AG04450 (cell line): ENCODE results near the gene SP1. TPM values are rescaled to one million over a fixed set of nuclear protein-coding genes. Genes with fewer than 3 reads are reported as not detected.
A peak's percentile ranks its signal among the peaks of the same experiment; 100 is the strongest.
"Not testable (repeated sequence)": the region's sequence is repeated elsewhere in the genome, so short reads cannot be mapped to it uniquely, and the experiment has no call there.

Source experiments
- CTCF ChIA-PET: fragments of 300-600, 350-600 bp; formaldehyde crosslinking; extraction: SDS; loops from one replicate; lab custom pipeline; 2022; ENCODE audit warnings: antibody characterized with exemption, inconsistent platforms; lab: Charles Lee
- POLR2A ChIA-PET: fragments of 350-600 bp; formaldehyde crosslinking; extraction: SDS; loops from one replicate; lab custom pipeline; 2021; ENCODE audit warnings: antibody characterized with exemption, inconsistent platforms; lab: Yijun Ruan, JAX
- DNase-seq: peaks from one replicate; pipeline ENCODE4 v3.0.0-alpha.2; 2011; ENCODE audit warnings: low read depth, low spot score
- H3K27ac ChIP-seq: one replicate; pipeline ENCODE4 v1.5.1; 2012; ENCODE audit warnings: low read depth, low read length, control low read depth
- H3K27me3 ChIP-seq: one replicate; pipeline ENCODE4 v1.6.0; 2012; ENCODE audit warnings: low read length; ENCODE audit not compliant: control insufficient read depth, insufficient read depth
- H3K4me3 ChIP-seq: 2 replicates; pipeline ENCODE4 v1.5.1; 2011; ENCODE audit warnings: mild to moderate bottlenecking, low read depth, low read length, control low read depth
- H3K9me3 ChIP-seq: 2 replicates; pipeline ENCODE4 v1.5.1; 2012; ENCODE audit warnings: low read length; ENCODE audit not compliant: control insufficient read depth, insufficient read depth
- polyA minus RNA-seq: library from RNA; depleted of rRNA, polyadenylated mRNA; stranded (reverse); fragments of >200 nt; gene quantifications from 2 replicates; pipeline ENCODE4 v1.2.3, GENCODE V29; 2011; rRNA and poly(A)+ RNA removed
- polyA plus RNA-seq: library from polyadenylated mRNA; depleted of rRNA; stranded (reverse); fragments of >200 nt; gene quantifications from 2 replicates; pipeline ENCODE4 v1.2.3, GENCODE V29; 2011; rRNA removed
- TF ChIP-seq, protein P1 (sequence below): IDR thresholded peaks from 2 replicates; pipeline ENCODE4 v1.5.1; 2011; ENCODE audit warnings: low read depth, low read length, control low read depth, inconsistent platforms

Gene SP1
- polyA plus RNA-seq (44.6 and 45.9 TPM in 2 replicates), polyA minus RNA-seq (149 and 169 TPM in 2 replicates)

DNA sequence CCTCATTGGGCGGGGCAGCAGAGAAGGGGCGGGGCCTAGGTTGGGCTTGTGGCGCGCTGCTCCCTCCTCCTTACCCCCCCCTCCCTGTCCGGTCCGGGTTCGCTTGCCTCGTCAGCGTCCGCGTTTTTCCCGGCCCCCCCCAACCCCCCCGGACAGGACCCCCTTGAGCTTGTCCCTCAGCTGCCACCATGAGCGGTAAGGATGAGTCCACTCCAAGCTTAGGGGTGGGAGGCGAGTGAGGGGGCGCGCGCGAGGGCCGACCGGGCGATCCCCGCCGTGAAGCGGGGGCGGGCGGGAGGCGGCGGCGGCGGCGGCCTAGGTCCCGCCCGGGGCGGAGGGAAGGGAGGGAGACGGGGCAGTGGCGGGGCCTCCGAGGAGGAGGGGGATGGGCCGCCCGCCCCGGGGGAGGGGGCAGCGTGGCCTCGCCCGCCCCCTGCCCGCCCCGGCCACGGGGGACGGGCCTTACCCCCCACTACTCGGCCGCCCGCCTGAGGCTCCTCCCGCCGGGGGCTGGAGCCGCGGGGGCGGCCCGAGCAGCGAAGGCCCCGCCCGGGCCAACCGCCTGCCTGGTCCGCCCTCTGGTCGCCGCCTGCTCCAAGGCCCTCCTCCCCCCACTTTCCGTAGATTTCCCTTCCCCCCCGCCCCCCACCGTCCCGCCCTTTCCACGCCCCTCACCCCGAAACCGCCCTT lies at the start of gene SP1:
Gene SP1, plus strand, starts transcription at position 73 of the 690 bp plus-strand sequence. Its CDS starts 116 bp downstream, at position 189.
- ChIA-PET POLR2A (interaction anchor here (0.9 to 1.6 kb wide), 10 partner anchors 8 to 128 kb away, joined by 3 to 16 read pairs (median 5); partner anchors contain the start of genes AAAS, MYG1 and TARBP2), CTCF (interaction anchor here (0.6 to 3.4 kb wide), 9 partner anchors 28 to 166 kb away, joined by 3 to 24 read pairs (median 7); partner anchors contain the start of gene AAAS)
- Histone ChIP-seq H3K9me3 (no peaks in the 10 kb centered on the region), H3K27me3 (no peaks in the 10 kb centered on the region), H3K27ac (peak within 1 kb of the TSS; percentile 87), H3K4me3 (peak within 1 kb of the TSS; percentile 68)
- peak; percentile 83 for DNase-seq
- TF ChIP-seq, protein P1, sequence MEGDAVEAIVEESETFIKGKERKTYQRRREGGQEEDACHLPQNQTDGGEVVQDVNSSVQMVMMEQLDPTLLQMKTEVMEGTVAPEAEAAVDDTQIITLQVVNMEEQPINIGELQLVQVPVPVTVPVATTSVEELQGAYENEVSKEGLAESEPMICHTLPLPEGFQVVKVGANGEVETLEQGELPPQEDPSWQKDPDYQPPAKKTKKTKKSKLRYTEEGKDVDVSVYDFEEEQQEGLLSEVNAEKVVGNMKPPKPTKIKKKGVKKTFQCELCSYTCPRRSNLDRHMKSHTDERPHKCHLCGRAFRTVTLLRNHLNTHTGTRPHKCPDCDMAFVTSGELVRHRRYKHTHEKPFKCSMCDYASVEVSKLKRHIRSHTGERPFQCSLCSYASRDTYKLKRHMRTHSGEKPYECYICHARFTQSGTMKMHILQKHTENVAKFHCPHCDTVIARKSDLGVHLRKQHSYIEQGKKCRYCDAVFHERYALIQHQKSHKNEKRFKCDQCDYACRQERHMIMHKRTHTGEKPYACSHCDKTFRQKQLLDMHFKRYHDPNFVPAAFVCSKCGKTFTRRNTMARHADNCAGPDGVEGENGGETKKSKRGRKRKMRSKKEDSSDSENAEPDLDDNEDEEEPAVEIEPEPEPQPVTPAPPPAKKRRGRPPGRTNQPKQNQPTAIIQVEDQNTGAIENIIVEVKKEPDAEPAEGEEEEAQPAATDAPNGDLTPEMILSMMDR, result no peak

DNA sequence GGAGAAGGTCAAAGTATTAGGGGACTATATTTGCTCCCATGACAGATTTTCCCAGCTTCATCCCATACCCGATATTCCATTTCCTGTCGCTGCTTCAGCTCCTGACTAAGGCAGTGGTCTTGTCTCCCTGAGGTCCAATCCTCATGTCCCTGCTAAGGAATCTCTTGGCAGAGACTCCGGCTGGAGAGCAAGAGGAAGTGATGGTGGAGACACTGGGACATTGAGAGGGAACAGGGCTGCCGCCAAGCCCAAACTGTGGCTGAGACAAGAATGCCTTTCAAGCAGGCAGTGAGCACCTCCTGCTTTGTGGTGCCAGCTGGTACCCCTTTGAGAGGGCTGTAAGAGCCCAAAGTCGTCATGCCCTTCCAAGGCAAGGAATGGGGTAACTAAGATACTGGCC lies 49.3 kb upstream of the SP1 start:
- Histone ChIP-seq H3K27me3 (peaks cover 41% of the 10 kb centered on the region), H3K4me3 (no peak overlapping the region), H3K9me3 (no peaks in the 10 kb centered on the region), H3K27ac (no peak overlapping the region)
- DNase-seq, result no peak
- ChIA-PET POLR2A (interaction anchor here (0.7 to 0.8 kb wide), 2 partner anchors 14 to 141 kb away, joined by 3 to 5 read pairs; no protein-coding TSS in a partner anchor), CTCF (interaction anchor here (1.0 to 2.1 kb wide), 3 partner anchors 9 to 21 kb away, joined by 4 to 8 read pairs (median 4); partner anchors contain the start of gene AAAS)
- TF ChIP-seq, protein P1, result no peak

DNA sequence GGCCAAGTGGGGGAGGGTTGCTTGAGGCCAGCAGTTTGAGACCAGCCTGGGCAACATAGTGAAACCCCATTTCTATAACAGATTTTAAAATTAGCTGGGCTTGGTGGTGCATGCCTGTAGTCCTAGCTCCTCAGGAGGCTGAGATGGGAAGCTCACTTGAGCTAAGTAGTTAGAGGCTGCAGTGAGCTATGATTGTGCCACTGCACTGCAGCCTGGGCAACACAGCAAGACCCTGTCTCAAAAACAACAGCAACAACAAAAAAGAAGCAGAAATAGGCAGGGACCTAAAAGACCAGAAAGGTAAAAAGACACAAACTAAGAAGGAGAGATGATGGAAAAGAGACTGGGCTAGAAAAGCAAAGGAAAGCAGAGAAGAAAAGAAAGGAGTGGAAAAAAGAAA lies 47.6 kb upstream of the SP1 start:
- peaks cover 58% of the 10 kb centered on the region for H3K27me3 ChIP-seq
- ChIA-PET CTCF (interaction anchor here (0.8 to 1.5 kb wide), 3 partner anchors 11 to 144 kb away, joined by 3 to 4 read pairs (median 3); partner anchors contain the start of gene AAAS), POLR2A (interaction anchor here (1.5 kb wide), 1 partner anchor 12 kb away, joined by 4 read pairs; no protein-coding TSS in a partner anchor)
- not testable (repeated sequence) for H3K9me3 ChIP-seq, DNase-seq, H3K4me3 ChIP-seq, H3K27ac ChIP-seq

DNA sequence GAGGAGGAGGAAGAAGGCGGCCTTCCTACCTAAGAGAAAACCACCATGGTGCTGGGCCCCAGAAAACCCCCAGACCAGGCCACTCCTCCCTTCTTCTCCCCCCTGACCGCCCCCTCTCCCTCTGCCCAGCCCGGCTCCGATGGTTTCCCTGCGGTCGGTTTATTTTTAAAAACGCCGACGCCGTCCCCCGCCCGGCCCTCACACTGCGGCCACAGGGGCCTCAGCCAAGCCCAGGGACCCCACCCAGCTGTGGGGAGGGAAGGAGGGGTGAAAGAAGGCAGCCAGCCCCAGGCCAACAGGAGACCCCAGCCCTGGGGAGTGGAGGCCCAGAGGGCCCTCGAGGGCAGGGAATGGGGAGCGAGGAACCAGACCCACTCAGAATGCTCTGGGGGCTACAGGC lies 47.2 kb upstream of the SP1 start:
- DNase-seq, result no peak
- Histone ChIP-seq H3K27me3 (peaks cover 62% of the 10 kb centered on the region), H3K27ac (no peak overlapping the region), H3K4me3 (no peak overlapping the region), H3K9me3 (no peaks in the 10 kb centered on the region)
- TF ChIP-seq, protein P1, result no peak
- CTCF ChIA-PET, result interaction anchor here (0.8 to 1.5 kb wide), 6 partner anchors 8 to 143 kb away, joined by 3 to 9 read pairs (median 4); partner anchors contain the start of gene AAAS
- POLR2A ChIA-PET, result interaction anchor here (1.5 kb wide), 2 partner anchors 12 kb away, joined by 4 to 8 read pairs; no protein-coding TSS in a partner anchor

DNA sequence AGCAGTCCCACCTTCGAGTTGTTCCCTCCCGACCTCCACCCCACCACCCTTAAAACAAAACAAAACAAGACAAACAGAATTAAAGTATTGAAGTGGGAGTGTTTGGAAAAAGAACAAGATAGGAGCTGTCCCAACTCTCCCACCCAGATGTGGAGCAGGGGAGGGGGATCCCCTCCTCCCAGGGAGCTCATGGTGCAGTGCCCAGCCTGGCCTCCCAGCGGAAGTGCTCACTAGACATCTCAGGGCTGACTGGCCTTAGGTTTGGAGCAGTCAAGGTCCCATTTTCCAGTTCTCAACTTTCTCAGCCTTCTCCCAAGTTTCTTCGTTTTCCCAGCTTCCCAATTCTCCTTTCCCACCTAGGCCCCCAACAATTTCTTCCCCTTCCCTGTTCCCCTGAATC lies 46.7 kb upstream of the SP1 start:
- ChIA-PET CTCF (interaction anchor here (0.6 to 1.4 kb wide), 6 partner anchors 8 to 64 kb away, joined by 3 to 9 read pairs (median 5); partner anchors contain the start of gene AAAS), POLR2A (interaction anchor here (1.5 kb wide), 1 partner anchor 12 kb away, joined by 8 read pairs; no protein-coding TSS in a partner anchor)
- TF ChIP-seq, protein P1, result no peak
- H3K9me3 ChIP-seq, result no peaks in the 10 kb centered on the region
- no peak for DNase-seq
- H3K27ac ChIP-seq, result no peak overlapping the region
- peaks cover 67% of the 10 kb centered on the region for H3K27me3 ChIP-seq
- H3K4me3 ChIP-seq, result no peak overlapping the region
